H9 (cell line): Measurements from ENCODE around the gene YDJC. TPM values are rescaled to one million over a fixed set of nuclear protein-coding genes. Genes with fewer than 3 reads are reported as not detected.

Experiments
- DNase-seq: peaks from one replicate; pipeline ENCODE4 v3.0.0-alpha.2; 2017
- H2AFZ ChIP-seq: one replicate; pipeline ENCODE4 v1.6.1; 2013; ENCODE audit warnings: mild to moderate bottlenecking, low read length, control low read depth, moderate library complexity
- H2AK5ac ChIP-seq: 2 replicates; pipeline ENCODE4 v1.6.1; 2013; ENCODE audit warnings: low read length, control low read depth, mixed read lengths; ENCODE audit not compliant: insufficient read length
- H2BK120ac ChIP-seq: one replicate; pipeline ENCODE4 v1.6.1; 2013; ENCODE audit warnings: low read depth, mild to moderate bottlenecking, low read length, control low read depth, inconsistent platforms; ENCODE audit not compliant: poor library complexity, severe bottlenecking
- H2BK12ac ChIP-seq: 2 replicates; pipeline ENCODE4 v1.6.1; 2013; ENCODE audit warnings: low read length, control low read depth, mixed read lengths, low read depth; ENCODE audit not compliant: insufficient read length
- H2BK15ac ChIP-seq: 2 replicates; pipeline ENCODE4 v1.6.1; 2013; ENCODE audit warnings: low read depth, low read length, control low read depth
- H2BK20ac ChIP-seq: one replicate; pipeline ENCODE4 v1.6.1; 2013; ENCODE audit warnings: low read depth, mild to moderate bottlenecking, low read length, control low read depth, inconsistent platforms; ENCODE audit not compliant: poor library complexity, severe bottlenecking
- H2BK5ac ChIP-seq: 2 replicates; pipeline ENCODE4 v1.6.1; 2013; ENCODE audit warnings: low read length, control low read depth, mixed read lengths; ENCODE audit not compliant: insufficient read length
- H3K14ac ChIP-seq: 2 replicates; pipeline ENCODE4 v1.6.1; 2013; ENCODE audit warnings: low read length, control low read depth; ENCODE audit not compliant: insufficient read depth
- H3K18ac ChIP-seq: 2 replicates; pipeline ENCODE4 v1.6.1; 2013; ENCODE audit warnings: low read depth, mild to moderate bottlenecking, mixed read lengths, low read length, control low read depth; ENCODE audit not compliant: insufficient read length
- H3K23ac ChIP-seq: 2 replicates; pipeline ENCODE4 v1.6.1; 2013; ENCODE audit warnings: low read length, control low read depth, mixed read lengths, low read depth; ENCODE audit not compliant: insufficient read length
- H3K23me2 ChIP-seq: 2 replicates; pipeline ENCODE4 v1.6.1; 2013; ENCODE audit warnings: low read depth, mild to moderate bottlenecking, mixed read lengths, low read length, control low read depth; ENCODE audit not compliant: insufficient read length, poor library complexity, severe bottlenecking
- H3K27ac ChIP-seq: 2 replicates; pipeline ENCODE4 v1.5.1; 2013; ENCODE audit warnings: low read length, control low read depth, mixed read lengths, low read depth; ENCODE audit not compliant: insufficient read length
- H3K27me3 ChIP-seq: 2 replicates; pipeline ENCODE4 v1.6.1; 2013; ENCODE audit warnings: low read length, control low read depth, inconsistent platforms; ENCODE audit not compliant: insufficient read depth
- H3K4ac ChIP-seq: 2 replicates; pipeline ENCODE4 v1.6.1; 2013; ENCODE audit warnings: low read depth, mild to moderate bottlenecking, control low read depth, inconsistent platforms, low read length, moderate library complexity
- H3K4me1 ChIP-seq: 2 replicates; pipeline ENCODE4 v1.6.1; 2013; ENCODE audit warnings: low read length, control low read depth, inconsistent platforms; ENCODE audit not compliant: insufficient read depth
- H3K4me2 ChIP-seq: 2 replicates; pipeline ENCODE4 v1.6.1; 2013; ENCODE audit warnings: low read length, control low read depth, mixed read lengths; ENCODE audit not compliant: insufficient read length, insufficient read depth
- H3K56ac ChIP-seq: 2 replicates; pipeline ENCODE4 v1.6.1; 2013; ENCODE audit warnings: low read depth, mild to moderate bottlenecking, mixed read lengths, low read length, control low read depth; ENCODE audit not compliant: insufficient read length
- H3K79me1 ChIP-seq: 2 replicates; pipeline ENCODE4 v1.6.1; 2013; ENCODE audit warnings: low read depth, mild to moderate bottlenecking, moderate library complexity, low read length, control low read depth, inconsistent platforms; ENCODE audit not compliant: insufficient read depth, poor library complexity, severe bottlenecking
- H3K79me2 ChIP-seq: 2 replicates; pipeline ENCODE4 v1.6.1; 2013; ENCODE audit warnings: low read length, control low read depth, inconsistent platforms; ENCODE audit not compliant: insufficient read depth
- H3K9ac ChIP-seq: 2 replicates; pipeline ENCODE4 v1.6.1; 2013; ENCODE audit warnings: low read length, control low read depth, mixed read lengths; ENCODE audit not compliant: insufficient read length; ENCODE audit errors: extremely low read depth
- H3K9me3 ChIP-seq: one replicate; pipeline ENCODE4 v1.6.1; 2013; ENCODE audit warnings: low read depth, low read length, inconsistent platforms; ENCODE audit not compliant: control insufficient read depth
- H3T11ph ChIP-seq: one replicate; pipeline ENCODE4 v1.6.1; 2013; ENCODE audit warnings: mild to moderate bottlenecking, low read length, control low read depth, inconsistent platforms
- H4K20me1 ChIP-seq: one replicate; pipeline ENCODE4 v1.6.1; 2013; ENCODE audit not compliant: control insufficient read depth, insufficient read length, insufficient read depth
- H4K5ac ChIP-seq: 2 replicates; pipeline ENCODE4 v1.6.1; 2013; ENCODE audit warnings: low read depth, mild to moderate bottlenecking, mixed read lengths, low read length, control low read depth; ENCODE audit not compliant: insufficient read length
- H4K8ac ChIP-seq: replicated peaks from 2 replicates; pipeline ENCODE4 v1.6.1; 2013; ENCODE audit warnings: low read length, control low read depth, mixed read lengths, low read depth; ENCODE audit not compliant: insufficient read length
- H4K91ac ChIP-seq: 2 replicates; pipeline ENCODE4 v1.6.1; 2013; ENCODE audit warnings: low read depth, mild to moderate bottlenecking, moderate library complexity, mixed read lengths, low read length, control low read depth; ENCODE audit not compliant: insufficient read length
- H3K27ac Mint-ChIP-seq, 3 experiments: 2 replicates in 2 of 3; 3 replicates in 1 of 3; pipeline ENCODE4 v1.8.0; 2020 to 2021; ENCODE audit warnings: mixed read lengths in 3 of 3, mild to moderate bottlenecking in 1 of 3, moderate library complexity in 1 of 3
- H3K27me3 Mint-ChIP-seq: 2 replicates; pipeline ENCODE4 v1.8.0; 2021; ENCODE audit warnings: low read depth, mild to moderate bottlenecking, moderate library complexity, mixed read lengths
- H3K36me3 Mint-ChIP-seq, 3 experiments: 2 replicates in 2 of 3; 3 replicates in 1 of 3; pipeline ENCODE4 v1.8.0; 2020 to 2021; ENCODE audit warnings: low read depth in 3 of 3, mixed read lengths in 3 of 3; ENCODE audit not compliant: insufficient read depth in 1 of 3
- H3K4me1 Mint-ChIP-seq, 2 experiments: 2 replicates each; pipeline ENCODE4 v1.8.0; 2020; ENCODE audit warnings: mixed read lengths in 2 of 2
- H3K4me3 Mint-ChIP-seq, 2 experiments: 2 replicates in 1 of 2; 3 replicates in 1 of 2; pipeline ENCODE4 v1.8.0; 2020 to 2021; ENCODE audit warnings: mild to moderate bottlenecking in 2 of 2, mixed read lengths in 2 of 2, moderate library complexity in 1 of 2
- H3K9me3 Mint-ChIP-seq, 2 experiments: 2 replicates in 1 of 2; 3 replicates in 1 of 2; pipeline ENCODE4 v1.8.0; 2020; ENCODE audit warnings: mild to moderate bottlenecking in 2 of 2, mixed read lengths in 2 of 2, moderate library complexity in 1 of 2
- CTCF ChIP-seq: fragments of 200-600 bp; sonication (generic); conservative IDR thresholded peaks from 3 replicates; pipeline ENCODE4 v1.8.0; 2021; ENCODE audit warnings: antibody characterized with exemption, mild to moderate bottlenecking
- WGBS: extraction: QIAGEN DNeasy Blood & Tissue Kit; methylation state at CpG from one replicate; pipeline ENCODE4 v1.1.7; 2013; ENCODE audit warnings: missing lambda C conversion rate, low lambda C conversion rate, mixed read lengths; ENCODE audit not compliant: insufficient read length; ENCODE audit errors: extremely low coverage; 5-methylcytosine and 5-hydroxymethylcytosine counted together
- total RNA-seq: library from RNA; stranded (reverse); gene quantifications from 2 replicates; pipeline ENCODE4 v1.2.1, GENCODE V29; 2021

The YDJC gene
- total RNA-seq, 1 experiment from 2014 or later = 30.2 TPM

DNA sequence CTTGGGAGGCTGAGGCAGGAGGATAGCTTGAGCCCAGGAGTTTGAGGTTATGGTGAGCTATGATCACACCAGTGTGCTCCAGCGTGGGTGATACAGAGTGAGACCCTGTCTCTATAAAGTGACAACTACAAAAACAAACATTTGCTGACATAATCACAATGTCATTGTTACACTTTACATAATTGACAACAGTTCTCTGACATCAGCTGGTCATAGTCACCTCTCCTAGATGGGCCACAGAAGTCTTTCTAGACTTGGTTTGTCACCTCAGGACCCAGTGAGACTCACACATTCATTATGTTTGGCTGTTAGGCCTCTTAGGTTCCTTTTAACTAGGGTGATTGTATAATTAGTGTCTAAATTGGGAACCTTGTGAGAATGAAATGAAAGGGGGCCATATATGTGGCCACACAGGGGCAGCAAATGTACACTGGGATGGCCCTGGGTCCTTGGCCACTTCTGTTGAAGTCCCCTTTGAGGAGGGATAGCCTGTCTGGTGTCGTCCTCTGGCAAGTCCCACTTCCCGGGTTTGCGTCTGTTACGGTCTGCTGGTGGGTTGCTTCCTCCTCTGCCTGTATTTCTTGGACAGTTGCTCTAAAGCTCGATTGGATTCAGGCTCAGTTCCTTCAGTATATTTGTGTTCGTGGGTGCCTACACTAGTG lies 30.2 kb upstream of the YDJC start:
- no peak overlapping the region for H4K91ac ChIP-seq

More for the DNA sequence above, 30.2 kb upstream of the YDJC start:
- H3K9me3 ChIP-seq = no peaks in the 10 kb centered on the region
- no peak overlapping the region for H2BK120ac ChIP-seq
- no peak for DNase-seq
- H3K27ac ChIP-seq = no peak overlapping the region
- H3K79me1 ChIP-seq = no peaks in the 10 kb centered on the region
- H2BK12ac ChIP-seq = no peak overlapping the region
- H2AK5ac ChIP-seq = no peak overlapping the region
- no CpG with 5 or more reads among the region's 7 CpGs for WGBS
- H4K5ac ChIP-seq = no peak overlapping the region
- H3K4me1 ChIP-seq = peaks cover 4% of the 10 kb centered on the region; the same call in 1 of the 2 replicates
- H2BK15ac ChIP-seq = no peak overlapping the region
- TF ChIP-seq CTCF = no peak
- no peak overlapping the region for H3T11ph ChIP-seq
- H3K23ac ChIP-seq = no peak overlapping the region
- H3K36me3 Mint-ChIP-seq = peaks cover 0 to 6% (median 0%) of the 10 kb centered on the region in 3 experiments; a peak in 1 of 7 replicates
- no peaks in the 10 kb centered on the region for H4K20me1 ChIP-seq
- H3K9ac ChIP-seq = no peak overlapping the region
- no peak overlapping the region for H3K27ac Mint-ChIP-seq
- peaks cover 21% of the 10 kb centered on the region for H3K27me3 Mint-ChIP-seq
- no peak overlapping the region for H3K4me2 ChIP-seq
- no peaks in the 10 kb centered on the region for H3K9me3 Mint-ChIP-seq
- H3K79me2 ChIP-seq = no peaks in the 10 kb centered on the region
- H2AFZ ChIP-seq = no peak overlapping the region
- H3K23me2 ChIP-seq = peaks cover 6% of the 10 kb centered on the region
- no peaks in the 10 kb centered on the region for H3K27me3 ChIP-seq
- H3K4me3 Mint-ChIP-seq = no peak overlapping the region
- H2BK5ac ChIP-seq = no peak overlapping the region
- H4K8ac ChIP-seq = no peak overlapping the region
- no peak overlapping the region for H3K56ac ChIP-seq
- H3K4ac ChIP-seq = no peak overlapping the region
- H2BK20ac ChIP-seq = no peak overlapping the region
- H3K4me1 Mint-ChIP-seq = peaks cover 11 to 13% of the 10 kb centered on the region in 2 experiments
- no peak overlapping the region for H3K18ac ChIP-seq
- H3K14ac ChIP-seq = no peak overlapping the region
